Stimulated activated CD8-positive, alpha-beta memory T cell treated with anti-CD3 and anti-CD28 coated beads, Interleukin-12 subunit alpha, Interleukin-12 subunit beta, amount 100 ng/mL, for 4 hours (primary cell): Measurements from ENCODE around the gene UGT1A8.
"Not testable (repeated sequence)": the region's sequence is repeated elsewhere in the genome, so short reads cannot be mapped to it uniquely, and the experiment has no call there.

ENCODE experiments used
- DNase-seq: peaks from one replicate; pipeline ENCODE4 v3.0.0-alpha.2; 2020; ENCODE audit warnings: low read depth

The UGT1A8 gene

GRCh38 chr2:233617476-233617875, at the start of gene UGT1A8:
Gene UGT1A8 (plus strand): TSS chr2:233617633. CDS start chr2:233617708, 75 bp downstream.
- DNase-seq = not testable (repeated sequence)

GRCh38 chr2:233571001-233571400, 46.4 kb upstream of the UGT1A8 start:
- no peak for DNase-seq

- DNase-seq = no peak
Observed at GRCh38 chr2:233571462-233571861, 46.0 kb upstream of the UGT1A8 start.

DNA sequence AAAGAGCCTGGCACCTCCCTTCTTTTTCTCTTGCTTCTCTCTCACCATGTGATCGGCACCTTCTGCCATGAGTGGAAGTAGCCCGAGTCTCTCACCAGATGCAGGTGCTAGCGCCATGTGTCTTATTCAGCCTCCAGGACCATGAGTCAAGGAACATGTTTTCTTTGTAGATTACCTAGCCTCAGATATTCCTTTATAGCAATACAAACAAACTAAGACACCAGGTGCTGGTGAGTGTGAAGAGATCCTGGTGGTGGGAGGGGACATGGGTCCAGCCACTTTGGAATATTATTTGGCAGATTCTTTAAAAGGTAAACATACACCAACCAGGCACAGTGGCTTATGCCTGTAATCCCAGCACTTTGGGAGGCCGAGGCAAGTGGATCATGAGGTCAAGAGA, 45.0 kb upstream of the UGT1A8 start:
- no peak for DNase-seq

- not testable (repeated sequence) for DNase-seq
Observed at GRCh38 chr2:233577341-233577740, 40.1 kb upstream of the UGT1A8 start.

- DNase-seq = not testable (repeated sequence)
Observed at GRCh38 chr2:233583217-233583965, 34.0 kb upstream of the UGT1A8 start.

GRCh38 chr2:233584210-233584609, 33.2 kb upstream of the UGT1A8 start:
- DNase-seq = no peak

- no peak for DNase-seq
Observed at GRCh38 chr2:233588400-233588799, 29.0 kb upstream of the UGT1A8 start.

DNA sequence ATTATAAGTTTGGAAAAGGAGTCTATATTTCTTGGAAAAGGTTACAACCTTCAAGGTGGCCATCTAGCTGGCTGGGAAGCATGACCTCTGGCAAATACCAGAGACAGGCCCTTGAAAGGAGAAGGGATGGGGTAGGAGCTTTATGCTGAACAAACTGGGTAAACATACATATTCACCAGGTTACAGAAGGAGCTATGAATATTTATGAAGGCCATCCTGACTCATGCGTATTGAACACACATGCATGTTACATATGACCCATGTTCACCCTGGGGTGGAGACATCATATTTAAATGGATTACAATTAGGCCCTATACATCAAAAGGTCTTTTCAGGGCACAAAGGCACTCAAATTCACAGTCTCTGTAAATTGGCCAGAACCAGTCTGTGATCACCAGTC, 24.7 kb upstream of the UGT1A8 start:
- DNase-seq = not testable (repeated sequence)

DNA sequence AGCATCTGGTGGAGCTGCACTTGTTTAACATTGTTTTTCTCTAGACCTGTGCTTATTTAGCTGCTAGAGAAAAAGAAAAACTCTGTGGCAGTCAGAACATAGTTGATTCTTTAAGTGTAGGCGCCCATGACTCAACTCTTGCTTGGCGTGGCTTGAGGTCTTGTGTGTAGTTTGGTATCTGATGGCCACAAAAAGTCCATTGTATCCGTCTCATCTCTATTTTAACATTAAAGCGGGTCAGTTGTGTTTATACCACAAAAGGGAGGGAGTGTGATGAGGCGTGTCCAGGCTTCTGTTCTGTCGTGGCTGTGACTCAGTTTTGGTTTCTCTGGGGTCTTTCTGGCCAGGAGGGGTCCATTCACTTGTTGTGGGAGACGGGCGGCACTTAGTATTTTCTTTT, 24.2 kb upstream of the UGT1A8 start:
- DNase-seq = no peak

- no peak for DNase-seq
Observed at GRCh38 chr2:233597522-233597921, 19.9 kb upstream of the UGT1A8 start.

- no peak for DNase-seq
Observed at GRCh38 chr2:233598952-233599351, 18.5 kb upstream of the UGT1A8 start.

DNA sequence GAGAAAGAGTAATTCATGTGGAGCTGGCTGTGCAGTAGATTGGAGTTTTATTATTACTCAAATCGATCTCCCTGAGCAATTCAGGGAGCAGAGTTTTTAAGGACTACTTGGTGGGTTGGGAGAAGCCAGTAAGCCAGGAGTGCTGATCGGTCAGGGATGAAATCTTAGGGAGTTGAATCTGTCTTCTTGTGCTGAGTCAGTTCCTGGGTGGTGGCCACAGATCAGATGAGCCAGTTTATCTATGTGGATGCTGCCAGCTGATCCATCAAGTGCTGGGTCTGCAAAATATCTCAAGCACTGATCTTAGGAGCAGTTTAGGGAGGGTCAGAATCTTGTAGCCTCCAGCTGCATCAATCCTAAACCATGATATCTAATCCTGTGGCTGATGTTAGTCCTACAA, 17.0 kb upstream of the UGT1A8 start:
- no peak for DNase-seq

GRCh38 chr2:233602076-233602475, 15.4 kb upstream of the UGT1A8 start:
- no peak for DNase-seq

DNA sequence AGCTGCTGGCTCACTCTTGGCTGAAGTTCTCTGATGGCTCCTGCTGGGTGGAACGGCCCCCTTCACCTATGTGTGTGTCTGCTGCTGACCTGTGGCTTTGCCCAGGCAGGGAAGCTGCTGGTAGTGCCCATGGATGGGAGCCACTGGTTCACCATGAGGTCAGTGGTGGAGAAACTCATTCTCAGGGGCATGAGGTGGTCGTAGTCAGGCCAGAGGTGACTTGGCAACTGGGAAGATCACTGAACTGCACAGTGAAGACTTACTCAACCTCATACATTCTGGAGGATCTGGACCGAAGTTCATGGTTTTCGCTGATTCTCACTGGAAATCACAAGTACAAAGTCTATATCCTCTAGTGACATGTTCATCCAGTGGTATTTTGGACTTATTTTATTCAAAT, 13.9 kb upstream of the UGT1A8 start:
- no peak for DNase-seq

DNA sequence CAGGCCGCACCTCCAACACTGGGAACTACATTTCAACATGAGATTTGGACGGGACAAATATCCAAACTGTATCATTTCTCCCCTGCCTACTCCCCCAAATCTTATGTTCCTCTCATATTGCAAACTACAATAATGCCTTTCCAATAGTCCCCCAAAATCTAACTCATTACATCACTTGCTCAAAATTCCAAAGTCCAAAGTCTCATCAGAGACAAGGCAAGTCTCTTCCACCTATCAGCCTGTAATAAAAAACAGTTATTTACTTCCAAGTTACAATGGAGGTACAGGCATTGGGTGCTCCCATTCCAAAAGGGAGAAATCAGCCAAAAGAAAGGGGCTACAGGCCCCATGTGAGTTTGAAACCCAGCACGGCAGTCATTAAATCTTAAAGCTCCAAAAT, 12.6 kb upstream of the UGT1A8 start:
- no peak for DNase-seq

DNA sequence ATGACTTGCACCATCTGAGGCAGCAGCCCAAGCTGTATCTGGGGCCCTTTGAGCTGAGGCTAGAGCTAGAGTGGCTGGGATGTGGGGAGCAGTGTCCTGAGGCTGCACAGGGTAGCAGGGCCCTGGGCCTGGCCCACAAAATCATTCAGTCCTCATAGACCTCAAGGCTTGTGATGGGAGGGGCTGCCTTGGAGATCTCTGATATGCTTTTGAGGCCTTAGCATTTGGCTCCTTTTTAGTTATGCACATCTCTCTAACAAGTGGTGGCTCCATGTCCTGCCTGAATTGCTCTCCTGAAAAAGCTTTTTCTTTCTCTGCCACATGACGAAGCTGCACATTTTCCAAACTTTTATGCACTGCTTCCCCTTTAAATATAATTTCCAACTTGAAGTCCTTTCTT, 11.8 kb upstream of the UGT1A8 start:
- DNase-seq = no peak

DNA sequence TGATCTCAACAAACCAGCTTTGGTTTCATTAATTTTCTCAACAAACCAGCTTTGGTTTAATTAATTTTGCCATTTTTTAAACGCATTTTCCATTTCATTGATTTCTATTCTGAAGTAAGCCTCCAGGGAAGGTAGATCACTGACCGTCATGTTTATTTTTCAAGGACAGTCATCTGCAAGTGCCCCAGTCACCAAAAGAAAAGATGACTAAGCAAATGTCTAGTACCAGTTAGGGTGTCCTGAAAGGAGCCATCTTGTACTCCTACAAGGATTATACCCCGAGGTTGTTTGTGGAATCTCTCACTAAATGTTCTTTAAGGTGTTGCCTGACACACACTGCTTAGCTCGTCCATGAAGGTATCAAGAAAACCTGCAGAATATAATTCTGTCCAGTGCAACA, 6.1 kb upstream of the UGT1A8 start:
- DNase-seq = no peak

DNA sequence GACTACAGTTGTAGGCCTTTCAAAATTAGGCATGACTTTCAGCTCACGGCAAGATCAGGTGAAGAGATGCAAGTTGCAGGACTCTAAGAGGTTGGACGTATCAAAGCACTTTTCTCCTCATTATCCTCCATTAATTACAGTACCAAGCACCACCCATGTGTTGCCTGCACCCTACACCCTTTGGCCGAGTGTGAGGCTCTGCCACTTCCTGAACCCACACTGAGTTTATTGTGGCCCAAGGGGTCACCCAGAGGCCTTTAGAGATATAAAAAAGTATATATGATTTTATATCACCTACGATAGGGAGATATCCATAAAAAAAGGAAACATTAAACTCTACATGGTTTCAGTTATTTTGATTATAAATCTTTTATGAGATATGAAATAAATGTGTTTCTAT, 2.8 kb downstream of the UGT1A8 start:
- DNase-seq = no peak

DNA sequence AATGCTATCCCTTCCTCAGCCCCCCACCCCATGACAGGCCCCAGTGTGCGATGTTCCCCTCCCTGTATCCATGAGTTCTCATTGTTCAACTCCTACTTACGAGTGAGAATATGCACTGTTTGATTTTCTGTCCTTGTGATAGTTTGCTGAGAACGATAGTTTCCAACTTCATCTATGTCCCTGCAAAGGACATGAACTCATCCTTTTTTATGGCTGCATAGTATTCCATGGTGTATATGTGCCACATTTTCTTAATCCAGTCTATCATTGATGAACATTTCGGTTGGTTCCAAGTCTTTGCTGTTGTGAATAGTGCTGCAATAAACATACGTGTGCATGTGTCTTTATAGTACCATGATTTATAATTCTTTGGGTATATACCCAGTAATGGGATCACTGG, 4.4 kb downstream of the UGT1A8 start:
- not testable (repeated sequence) for DNase-seq

DNA sequence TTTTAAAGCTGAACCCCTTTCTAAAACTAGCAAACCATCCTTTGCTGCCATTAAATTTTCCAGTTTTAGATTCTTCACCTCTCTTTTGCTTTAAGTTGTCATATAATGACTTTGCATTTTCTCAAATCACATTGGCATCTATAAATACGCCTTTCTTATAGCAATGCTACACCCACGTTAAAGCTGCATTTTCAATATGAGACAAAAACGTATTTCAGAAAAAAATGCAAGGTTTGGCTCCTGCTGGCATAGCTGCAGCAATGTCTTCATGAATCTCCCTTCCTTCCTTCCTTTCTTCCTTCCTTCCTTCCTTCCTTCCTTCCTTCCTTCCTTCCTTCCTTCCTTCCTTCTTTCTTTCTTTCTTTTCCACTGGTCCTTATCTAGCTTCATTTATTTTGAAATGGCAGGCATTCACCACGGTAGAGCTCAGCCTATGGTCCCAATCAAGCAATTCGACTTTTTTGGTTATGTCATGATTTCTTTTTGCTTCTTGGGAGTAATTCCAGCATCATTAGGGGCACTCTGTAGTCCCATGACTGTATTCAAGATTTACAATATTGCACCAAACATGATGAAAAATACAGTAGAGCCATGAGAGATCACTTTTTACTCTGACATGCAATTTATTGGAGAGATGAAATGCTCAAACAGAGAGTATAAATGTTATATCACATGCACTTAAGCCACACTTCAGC, 10.0 kb downstream of the UGT1A8 start:
- DNase-seq = no peak

GRCh38 chr2:233636306-233636705, 18.9 kb downstream of the UGT1A8 start, which contains the start of gene UGT1A10:
Gene UGT1A10 (plus strand): TSS chr2:233636448. CDS start chr2:233636523, 75 bp downstream.
- not testable (repeated sequence) for DNase-seq

DNA sequence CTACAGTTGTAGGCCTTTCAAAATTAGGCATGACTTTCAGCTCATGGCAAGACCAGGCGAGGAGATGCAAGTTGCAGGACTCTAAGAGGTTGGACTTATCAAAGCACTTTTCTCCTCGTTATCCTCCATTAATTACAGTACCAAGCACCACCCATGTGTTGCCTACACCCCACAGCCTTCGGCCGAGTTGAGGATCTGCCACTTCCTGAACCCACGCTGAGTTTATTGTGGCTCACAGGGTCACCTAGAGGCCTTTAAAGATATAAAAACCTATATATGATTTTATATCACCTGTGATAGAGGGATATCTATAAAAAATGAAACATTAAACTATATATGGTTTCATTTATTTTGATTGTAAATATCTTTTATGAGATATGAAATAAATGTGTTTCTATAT, 21.4 kb downstream of the UGT1A8 start:
- DNase-seq = no peak

DNA sequence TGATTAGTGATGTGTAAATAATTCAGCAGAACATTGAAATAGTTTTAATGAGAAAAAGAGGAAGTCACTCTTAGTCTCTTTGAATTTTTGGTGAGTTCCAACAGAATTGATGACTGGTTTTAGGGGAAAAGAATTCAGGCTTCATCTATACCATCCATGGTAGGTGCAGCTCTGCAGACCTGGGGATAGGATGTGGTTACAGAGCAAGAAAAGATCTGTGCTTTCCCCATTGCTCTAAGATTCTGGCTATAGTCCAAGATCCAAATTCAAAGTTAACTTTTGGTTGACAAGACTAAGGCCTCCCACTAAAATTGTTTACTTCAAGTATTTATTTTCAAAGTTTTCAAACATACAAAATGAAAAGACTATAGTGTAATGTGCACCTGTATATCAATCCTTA, 22.4 kb downstream of the UGT1A8 start:
- no peak for DNase-seq
